Measurements from ENCODE around the gene TMEM271.

The TMEM271 gene

GRCh38 chr4:526971-527460 lies 49.1 kb downstream of the TMEM271 start:
- in situ Hi-C loops (cut with HindIII; ENCODE audit: low pct_ligation_motif_present, low pct_unique_long_range_greater_than_20kb, low sequenced_read_pairs), result no loop called here
- no peak for DNase-seq

- DNase-seq, result no peak
- in situ Hi-C loops (cut with HindIII; ENCODE audit: low pct_ligation_motif_present, low pct_unique_long_range_greater_than_20kb, low sequenced_read_pairs), result no loop called here
Observed at GRCh38 chr4:526189-526909, 49.7 kb downstream of the TMEM271 start.

- in situ Hi-C loops (cut with HindIII; ENCODE audit: low pct_ligation_motif_present, low pct_unique_long_range_greater_than_20kb, low sequenced_read_pairs), result no loop called here
Observed at GRCh38 chr4:525660-526059, 50.4 kb downstream of the TMEM271 start.

GRCh38 chr4:524196-524595 lies 51.9 kb downstream of the TMEM271 start:
- no peak for DNase-seq
- in situ Hi-C loops (cut with HindIII; ENCODE audit: low pct_ligation_motif_present, low pct_unique_long_range_greater_than_20kb, low sequenced_read_pairs), result no loop called here

More at GRCh38 chr4:525660-526059, 50.4 kb downstream of the TMEM271 start:
- DNase-seq, result no peak

Data from ACHN (cell line).